GM18526 (cell line): Measurements from ENCODE around the gene RNF125.

Experiments used
- POLR2A ChIP-seq: IDR thresholded peaks from 3 replicates; pipeline ENCODE4 v1.6.1; 2011; ENCODE audit not compliant: insufficient read length; ENCODE audit errors: extremely low read depth

Gene RNF125

DNA sequence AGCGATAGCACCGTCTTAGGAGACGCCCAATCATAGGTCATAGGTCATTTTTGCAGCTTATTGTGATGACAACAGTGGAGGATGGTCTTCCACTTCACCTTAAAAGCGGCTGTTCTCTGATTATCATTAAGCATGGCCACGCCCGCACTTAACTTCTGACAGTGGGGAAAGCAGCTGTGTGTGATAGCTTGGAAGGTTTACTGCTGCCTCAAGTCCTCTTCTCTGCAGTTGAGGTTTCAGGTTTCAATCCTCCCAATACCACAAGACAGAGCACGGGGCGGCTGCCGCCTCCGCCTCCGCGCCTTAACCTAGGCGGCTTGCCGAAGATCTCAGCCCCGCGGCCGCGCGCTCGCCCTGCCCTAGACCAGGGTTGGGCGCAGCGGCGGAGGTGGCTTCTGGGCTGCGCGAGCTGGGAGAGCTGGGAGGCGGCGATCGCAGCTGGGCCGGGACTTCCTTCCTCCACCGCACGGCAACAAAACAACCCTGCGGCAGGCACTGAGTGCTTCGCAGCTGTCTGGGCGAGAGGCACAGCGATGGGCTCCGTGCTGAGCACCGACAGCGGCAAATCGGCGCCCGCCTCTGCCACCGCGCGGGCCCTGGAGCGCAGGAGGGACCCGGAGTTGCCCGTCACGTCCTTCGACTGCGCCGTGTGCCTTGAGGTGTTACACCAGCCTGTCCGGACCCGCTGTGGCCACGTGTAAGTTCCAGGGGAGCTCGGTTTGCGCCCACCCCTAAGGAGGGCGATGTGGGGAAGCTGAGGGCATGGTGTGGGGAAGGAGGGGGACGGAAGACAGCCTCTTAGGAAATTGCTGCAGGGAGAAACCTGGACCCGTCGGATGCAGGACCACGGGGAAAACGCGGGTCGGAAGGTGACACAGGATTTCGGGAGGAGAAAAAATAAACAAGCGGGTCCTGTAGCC, at the start of gene RNF125:
TSS of gene RNF125 (plus strand) at position 495 of the 920 bp plus-strand sequence. CDS start at position 534, 39 bp downstream.
- peak; percentile 62 for TF ChIP-seq POLR2A

DNA sequence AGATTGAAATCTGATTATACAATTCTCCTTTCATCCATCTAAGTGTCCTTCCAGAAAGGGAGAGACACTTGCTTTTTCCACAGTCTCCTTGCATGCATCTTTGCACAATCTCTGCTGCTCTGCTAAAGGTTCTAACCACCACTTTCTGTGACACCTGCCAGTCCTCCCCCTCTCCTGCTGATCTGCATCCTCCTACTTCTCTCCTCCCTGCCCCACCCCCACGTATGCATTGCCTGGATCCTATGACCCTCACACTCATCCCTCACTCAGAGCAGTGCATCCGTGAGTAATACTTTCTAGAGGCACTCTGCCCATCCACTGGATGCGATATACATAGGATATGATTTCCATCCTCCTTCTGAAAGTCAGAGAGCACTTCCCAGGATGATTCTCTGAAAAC, 48.0 kb upstream of the RNF125 start:
- TF ChIP-seq POLR2A: no peak

DNA sequence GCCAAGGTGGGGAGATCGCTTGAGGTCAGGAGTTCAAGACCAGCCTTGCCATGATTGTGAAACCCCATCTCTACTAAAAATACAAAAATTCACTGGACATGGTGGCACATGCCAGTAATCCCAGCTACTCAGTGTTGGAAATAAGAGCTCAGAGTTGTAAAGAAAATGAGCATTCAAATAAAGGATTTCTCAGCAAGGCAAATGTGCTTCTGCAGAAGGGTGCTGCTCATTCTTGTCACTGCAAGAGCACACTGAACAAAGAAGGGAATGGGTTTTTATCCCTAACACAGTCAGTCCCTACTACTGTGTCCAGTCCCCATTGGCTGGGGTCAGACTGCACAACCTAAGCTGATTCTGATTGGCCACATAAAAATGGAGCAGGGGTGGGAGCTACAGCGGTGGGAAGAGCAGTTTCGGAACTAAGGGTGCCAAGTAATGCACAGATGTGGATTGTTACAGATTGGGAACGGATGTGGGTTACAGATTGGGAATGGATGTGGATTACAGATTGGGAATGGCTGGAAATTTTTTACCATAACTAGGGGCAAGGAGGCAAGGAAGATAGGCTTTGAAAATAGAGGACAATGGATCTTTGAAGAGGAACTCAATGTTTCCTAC, 44.6 kb upstream of the RNF125 start:
- no peak for TF ChIP-seq POLR2A

DNA sequence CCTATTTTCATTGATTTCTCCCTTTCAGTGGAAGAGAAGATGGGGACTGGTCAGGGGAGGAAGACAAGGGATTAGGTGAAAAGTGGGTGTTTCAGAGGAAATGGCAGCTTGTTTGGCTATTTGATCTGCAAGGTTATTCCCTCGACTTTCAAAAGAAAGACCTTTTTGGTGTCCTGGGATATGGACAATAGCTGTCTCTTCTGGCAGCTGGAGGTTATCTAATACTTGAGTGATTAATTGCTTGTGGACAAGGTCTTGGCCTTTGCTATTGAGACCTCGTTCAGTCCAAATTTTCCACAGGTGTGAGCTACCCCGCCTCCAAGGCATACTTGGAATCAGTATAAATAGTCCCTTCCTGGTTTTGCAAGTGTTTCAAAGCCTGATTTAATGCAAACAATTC, 42.4 kb upstream of the RNF125 start:
- no peak for TF ChIP-seq POLR2A

DNA sequence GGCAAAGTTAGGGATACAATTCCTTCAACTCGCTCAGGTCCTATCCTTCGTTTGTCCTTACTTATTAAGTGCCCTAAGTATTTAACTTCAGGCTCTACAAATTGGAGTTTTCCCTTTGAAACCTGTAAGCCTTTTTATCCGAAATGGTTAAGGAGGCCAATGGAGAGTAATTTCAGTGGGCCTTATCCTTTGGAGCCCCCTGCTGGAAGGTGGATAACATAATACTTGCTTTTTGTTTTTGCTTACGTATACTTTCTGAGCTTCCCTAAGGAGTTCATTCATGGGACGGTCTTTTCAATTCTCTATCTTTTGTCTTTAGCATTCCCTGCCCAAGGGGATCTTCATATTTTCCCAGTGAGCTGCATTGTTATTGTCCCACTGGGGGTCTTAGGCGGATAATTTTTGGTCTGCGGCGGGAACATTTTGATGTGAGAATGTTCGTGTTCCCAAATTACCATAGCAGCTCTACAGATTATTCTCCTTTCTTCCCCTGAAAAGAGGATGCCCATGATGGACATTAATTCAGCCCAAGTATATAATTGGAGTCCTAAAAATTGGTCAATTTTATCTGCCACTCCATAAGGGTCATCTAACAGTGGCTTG, 41.3 kb upstream of the RNF125 start:
- TF ChIP-seq POLR2A: no peak

DNA sequence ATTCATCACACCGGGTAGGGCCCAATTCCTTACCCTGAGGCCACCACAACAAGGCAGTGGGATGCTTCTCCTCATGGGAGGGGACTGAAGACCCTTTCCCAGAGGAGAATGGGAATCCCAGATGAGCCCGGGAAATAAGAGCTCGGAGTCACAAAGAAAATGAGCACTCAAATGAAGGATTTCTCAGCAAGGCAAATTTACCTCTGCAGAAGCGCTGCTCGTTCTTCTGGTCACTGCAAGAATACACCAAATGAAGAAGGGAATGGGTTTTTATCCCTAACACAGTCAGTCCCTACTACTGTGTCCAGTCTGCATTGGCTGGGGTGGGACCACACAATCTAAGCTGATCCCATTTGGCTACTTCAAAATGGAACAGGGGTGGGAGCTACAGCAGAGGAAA, 40.0 kb upstream of the RNF125 start:
- TF ChIP-seq POLR2A: no peak

DNA sequence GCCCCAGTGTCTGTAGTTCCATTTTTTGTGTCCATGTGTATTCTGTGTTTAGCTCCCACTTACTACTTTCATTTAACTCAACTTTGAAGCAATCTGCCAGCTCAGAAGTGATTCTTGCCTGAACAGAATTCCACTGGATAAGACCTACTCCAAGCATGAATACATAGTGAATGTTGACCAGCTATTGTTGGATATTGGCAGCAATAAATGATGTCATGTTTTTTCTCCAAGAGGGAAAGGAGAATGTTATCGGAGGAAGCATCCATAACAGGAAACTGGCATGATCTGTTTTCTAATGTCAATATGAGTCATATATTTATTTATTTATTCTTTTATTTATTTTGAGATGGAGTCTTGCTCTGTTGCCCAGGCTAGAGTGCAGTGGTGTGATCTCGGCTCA, 38.9 kb upstream of the RNF125 start:
- TF ChIP-seq POLR2A: no peak

DNA sequence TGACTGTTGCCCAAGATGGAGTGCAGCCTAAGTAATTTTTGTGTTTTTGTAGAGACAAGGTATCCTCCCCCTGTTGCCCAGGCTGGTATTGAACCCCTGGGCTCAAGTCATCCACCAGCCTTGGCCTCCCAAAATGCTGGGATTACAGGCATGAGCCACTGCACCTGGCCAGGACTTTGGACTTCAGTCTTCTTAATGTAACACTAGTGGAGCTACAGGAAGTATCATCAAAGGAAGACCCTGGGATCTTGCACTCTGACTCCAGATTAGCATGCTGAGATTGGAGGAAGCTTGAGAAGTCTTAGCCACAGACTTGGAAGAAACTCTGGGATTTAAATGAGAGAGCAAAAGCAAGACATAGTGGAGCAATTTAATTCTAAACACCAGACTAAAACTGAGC, 37.8 kb upstream of the RNF125 start:
- no peak for TF ChIP-seq POLR2A

DNA sequence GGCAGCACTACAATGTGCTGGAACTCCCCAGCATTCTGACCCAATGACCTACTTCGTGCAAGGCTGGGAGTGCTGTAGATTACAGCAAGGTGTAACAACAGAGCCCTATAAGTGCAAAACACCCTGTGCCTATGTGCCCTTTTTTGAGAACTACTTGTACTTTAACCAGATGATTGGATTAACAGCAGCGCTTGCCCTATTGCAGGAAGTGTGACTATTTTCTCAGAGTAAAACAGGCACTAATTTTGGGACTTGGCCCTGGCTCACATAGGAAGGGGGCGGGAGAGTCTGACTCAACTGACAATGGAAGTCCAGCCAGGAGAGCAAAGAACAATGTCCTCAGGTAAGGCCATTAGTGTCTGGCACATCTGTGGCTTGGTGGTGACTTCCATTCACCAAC, 35.6 kb upstream of the RNF125 start:
- no peak for TF ChIP-seq POLR2A

DNA sequence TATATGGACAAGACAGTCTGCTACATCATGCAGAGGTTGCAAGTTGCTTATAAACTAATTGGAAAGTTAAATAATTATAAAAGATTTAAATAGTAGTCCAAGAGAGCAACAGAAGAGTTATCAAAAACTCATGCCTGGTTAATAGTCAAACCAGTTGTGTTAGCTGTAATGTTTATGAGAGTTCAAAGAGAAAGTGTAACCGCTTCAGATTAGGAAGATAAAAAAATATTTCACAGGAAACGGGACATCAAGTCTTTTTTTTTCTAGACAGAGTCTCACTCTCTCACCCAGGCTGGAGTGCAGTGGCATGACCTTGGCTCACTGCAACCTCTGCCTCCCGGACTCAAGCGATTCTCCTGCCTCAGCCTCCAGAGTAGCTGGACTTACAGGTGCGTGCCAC, 34.6 kb upstream of the RNF125 start:
- TF ChIP-seq POLR2A: no peak

DNA sequence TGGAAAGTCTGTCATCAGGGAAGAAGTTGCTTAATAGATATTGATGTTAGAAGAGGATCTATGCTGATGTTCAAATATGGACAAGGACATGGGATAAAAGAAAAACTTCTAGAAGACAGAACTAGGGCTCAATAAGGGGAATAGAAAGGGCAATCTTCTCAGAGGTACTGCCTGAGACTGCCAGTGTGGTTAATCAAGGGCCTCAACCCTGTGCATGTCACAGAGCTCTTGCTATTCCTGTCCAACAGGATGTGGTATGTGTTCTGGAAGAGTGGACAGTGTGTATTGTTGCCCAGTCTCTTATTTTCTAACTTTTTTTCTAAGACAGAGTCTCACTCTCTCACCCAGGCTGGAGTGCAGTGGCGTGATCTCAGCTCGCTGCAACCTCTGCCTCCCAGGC, 27.8 kb upstream of the RNF125 start:
- no peak for TF ChIP-seq POLR2A

DNA sequence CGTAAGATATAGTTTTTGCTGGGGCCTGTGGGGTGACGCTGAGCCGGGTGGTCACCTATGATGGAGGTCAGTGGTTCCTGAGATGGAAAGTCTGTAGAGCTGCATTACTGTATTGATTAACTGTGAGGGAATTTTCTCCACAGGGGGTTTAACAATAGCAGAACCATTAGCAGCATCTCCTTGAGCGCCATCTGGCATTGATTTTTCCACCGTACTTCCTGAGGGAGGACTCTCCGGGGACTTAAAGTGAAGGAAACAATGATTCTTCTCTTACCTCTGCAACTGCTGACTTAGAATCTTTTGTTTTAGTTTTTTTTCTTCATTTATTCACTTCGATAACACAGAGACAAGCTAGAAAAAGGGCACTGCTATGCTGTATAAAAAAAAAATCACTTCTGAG, 22.6 kb upstream of the RNF125 start:
- TF ChIP-seq POLR2A: no peak

DNA sequence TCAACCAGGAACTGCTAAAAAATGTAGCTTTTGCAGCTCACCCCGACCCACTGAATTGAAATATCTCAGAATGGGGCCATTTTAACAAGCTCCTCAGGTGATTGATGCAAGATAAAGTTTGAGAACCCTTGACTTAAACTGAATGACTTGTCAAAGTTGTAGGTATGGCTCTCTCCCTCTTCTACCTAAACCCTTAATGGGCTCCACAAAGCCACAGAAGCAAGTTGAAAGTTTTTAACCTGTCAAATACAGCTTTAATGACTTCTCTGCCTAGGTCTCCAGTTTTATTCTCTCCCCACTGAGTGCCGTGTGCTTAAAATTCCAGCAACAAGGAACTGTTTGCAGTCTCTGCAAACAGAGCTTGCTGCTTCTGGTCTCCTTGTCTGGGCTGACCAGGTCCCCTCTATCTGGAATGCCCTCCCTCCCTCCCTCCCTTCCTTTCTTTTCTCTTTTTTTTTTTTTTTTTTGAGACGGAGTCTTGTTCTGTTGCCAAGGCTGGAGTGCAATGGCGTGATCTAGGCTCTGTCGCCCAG, 19.7 kb upstream of the RNF125 start:
- no peak for TF ChIP-seq POLR2A

DNA sequence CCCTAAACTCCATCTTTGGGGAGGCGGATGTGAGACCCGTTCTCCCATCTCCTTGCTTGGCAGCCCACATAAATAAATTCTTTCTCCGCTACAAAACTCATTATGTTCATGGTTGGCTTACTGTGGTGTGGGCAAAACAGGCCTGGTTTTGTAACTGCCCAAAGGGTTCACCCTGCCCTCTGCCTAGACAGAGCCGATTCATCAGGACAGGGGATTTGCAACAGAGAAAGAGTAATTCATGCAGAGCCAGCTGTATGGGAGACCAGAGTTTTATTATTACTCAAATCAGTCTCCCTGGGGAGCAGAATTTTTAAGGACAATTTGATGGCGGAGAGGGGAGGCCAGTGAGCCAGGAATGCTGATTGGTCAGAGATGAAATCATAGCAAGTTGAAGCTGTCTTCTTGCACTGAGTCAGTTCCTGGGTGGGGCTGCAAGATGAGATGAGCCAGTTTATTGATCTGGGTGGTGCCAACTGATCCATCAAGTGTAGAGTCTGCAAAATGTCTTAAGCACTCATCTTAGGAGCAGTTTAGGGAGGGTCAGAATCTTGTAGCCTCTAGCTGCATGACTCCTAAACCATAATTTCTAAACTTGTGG, 8.4 kb upstream of the RNF125 start:
- TF ChIP-seq POLR2A: no peak

DNA sequence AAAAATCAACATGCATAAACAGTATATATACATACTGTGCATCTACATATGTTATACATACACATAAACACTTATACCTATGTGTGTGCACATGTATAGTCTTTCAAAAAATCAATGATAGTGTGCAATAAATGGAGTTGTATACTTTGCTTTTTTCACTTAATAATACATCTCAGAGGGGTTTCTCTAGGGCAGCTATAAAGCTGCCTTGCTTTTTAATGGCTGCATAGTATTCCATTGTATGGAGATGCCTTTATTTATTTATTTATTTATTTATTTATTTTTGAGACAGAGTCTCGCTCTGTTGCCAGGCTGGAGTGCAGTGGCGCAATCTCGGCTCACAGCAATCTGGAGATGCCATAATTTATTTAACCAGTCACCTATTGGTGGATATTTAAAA, 7.4 kb upstream of the RNF125 start:
- no peak for TF ChIP-seq POLR2A
